Measurements from ENCODE around the gene IL17RE.

Gene IL17RE

DNA sequence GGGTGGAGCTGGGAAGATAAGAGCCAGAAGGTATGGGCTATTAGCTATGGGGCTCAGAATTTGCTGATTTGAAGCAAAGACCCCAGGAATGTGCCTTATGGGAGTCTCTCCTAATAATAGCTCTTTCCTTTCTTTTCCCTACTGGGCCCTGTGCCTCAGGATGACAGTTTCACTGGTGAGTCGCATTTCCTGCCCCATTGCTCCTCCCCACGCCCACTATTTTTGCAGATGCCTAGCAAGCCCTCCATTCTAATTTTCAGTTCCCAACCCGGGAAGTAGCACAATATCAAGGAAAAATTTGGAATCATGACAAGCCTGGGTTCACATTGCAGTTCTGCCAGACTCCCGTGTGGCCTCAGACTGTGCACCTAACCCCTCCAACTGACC lies 583 bp downstream of the IL17RE start:
- DNase-seq (ENCODE audit: low read depth in 1 of 2, low spot score in 1 of 2), result no peak

DNA sequence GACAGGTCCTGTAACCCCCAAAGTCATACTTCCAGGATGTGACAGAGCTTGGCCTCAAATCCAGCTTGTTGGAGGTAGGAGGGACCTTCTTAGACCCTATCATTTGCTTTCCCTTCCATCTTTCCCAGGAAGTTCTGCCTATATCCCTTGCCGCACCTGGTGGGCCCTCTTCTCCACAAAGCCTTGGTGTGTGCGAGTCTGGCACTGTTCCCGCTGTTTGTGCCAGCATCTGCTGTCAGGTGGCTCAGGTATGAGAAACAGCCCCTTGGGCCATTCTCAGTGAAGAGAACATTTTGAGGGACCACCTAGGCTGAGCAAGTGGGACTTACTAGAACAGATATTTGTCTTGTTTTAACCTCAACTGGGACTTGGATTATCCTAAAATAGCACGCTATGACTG lies 1.3 kb downstream of the IL17RE start:
- no peak for DNase-seq (ENCODE audit: low read depth in 1 of 2, low spot score in 1 of 2)

DNA sequence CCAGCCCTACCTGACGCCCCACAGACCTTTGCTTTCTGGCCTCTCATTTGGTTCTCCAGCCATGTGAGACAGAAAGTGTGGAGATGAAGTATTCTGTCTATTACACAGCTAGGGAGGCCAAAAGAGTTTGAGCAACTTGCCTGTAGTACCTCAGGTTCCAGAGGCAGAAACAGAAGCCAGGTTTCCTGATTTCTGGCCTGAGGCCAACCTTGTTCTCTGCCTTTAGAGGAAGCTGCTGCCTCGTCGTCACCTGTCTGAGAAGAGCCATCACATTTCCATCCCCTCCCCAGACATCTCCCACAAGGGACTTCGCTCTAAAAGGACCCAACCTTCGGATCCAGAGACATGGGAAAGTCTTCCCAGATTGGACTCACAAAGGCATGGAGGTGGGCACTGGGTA lies 3.8 kb downstream of the IL17RE start:
- no peak for DNase-seq (ENCODE audit: low read depth in 1 of 2, low spot score in 1 of 2)

DNA sequence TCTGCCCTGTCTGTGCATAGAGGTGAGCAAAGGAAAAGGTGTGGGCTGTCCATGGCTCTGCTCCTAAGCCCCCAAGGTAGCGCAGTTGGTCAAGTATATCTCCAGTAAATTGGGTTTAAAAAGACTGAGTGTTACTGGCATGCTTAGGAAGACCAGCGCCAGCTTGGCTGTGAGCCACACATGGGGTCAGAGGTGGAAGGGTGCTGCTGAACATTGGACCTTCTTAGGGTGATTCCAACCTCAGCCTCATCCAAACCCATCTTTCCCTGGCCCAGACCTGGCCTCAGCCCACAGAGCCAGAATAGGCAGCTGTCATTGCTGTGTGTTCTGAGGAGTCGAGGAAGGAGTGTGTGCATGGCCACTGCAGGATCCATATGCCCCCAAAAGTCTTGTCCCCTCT lies 5.6 kb downstream of the IL17RE start:
- DNase-seq (ENCODE audit: low read depth in 1 of 2, low spot score in 1 of 2), result no peak

DNA sequence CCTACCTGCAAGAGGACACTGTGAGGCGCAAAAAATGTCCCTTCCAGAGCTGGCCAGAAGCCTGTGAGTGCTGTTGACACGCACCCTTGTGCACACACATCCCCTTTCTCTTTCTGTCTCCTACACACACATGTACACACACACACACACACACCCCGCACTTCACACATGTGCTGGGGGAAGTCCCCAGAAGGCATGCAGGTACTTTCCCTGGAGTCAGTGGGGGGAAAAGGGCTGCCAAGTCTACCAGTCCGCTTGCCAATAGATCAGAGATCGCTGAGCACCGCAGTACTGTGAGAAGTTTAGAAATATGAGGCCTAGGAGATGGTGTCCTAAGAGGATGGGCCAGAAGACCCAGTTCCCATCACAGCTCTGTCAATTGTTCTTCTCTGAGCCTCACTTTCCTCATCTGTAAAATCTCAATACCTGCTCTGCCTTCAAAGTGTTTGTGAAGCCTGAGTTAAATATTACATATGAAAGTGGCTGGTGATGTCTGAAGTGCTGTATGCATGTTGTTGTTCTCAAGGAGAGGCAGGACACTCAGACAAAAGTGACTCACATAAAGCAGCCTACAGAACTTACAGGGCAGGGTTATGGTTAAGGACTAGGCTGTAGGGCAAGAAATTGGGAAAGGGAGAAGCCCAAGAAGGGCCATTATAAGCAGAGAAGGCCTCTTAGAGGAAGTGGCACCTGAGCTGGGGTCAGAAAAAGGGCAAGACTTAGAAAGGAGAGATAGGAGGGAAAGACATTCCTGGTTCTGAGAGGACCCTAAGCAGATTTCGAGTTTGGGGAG lies 6.8 kb downstream of the IL17RE start:
- peak in 1 of 2 donors; percentile 12 for DNase-seq (ENCODE audit: low read depth in 1 of 2, low spot score in 1 of 2)

DNA sequence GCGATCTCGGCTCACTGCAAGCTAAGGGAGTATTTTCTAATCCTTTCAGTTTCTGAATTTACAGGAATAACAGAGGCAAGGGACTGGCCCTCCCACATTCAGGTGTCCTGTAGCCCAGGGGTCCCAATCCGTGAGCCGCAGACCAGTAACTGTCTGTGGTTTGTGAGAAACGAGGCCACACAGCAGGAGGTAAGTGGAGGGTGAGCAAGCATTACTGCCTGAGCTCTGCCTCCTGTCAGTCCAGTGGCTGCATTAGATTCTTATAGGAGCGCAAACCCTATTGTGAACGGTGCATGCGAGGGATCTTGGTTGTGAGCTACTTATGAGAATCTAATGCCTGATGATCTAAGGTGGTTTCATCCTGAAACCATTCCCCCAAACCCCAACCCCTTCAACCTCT lies 9.2 kb downstream of the IL17RE start:
- no peak for DNase-seq (ENCODE audit: low read depth in 1 of 2, low spot score in 1 of 2)

DNA sequence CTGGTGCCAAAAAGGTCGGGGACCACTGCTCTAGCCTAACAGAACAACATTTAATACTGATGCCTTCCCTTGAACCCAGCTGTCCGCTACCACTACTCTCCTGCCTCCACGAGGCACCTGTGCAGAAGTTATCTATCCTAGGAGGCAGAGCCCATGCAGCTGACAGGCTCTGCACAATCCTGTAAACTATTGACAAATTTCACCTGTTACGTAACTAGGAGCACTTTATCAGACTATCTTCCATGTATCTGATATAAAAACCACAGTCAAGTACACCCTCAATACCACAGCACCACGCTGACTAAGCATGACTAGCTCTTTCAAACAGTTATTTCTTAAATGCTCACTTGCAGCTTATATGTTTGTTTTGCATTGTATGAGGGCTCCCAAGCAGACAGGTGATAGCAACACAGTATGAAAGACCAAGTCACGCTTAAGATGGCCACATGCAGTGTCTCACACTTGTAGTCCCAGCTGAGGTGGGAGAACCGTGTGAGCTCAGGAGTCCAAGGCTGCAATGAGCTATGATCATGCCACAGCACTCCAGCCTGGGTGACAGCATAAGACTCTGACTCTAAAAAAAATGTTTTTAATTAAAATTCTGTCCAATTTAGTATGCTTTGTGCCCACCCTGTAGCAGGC lies 9.8 kb downstream of the IL17RE start:
- no peak for DNase-seq (ENCODE audit: low read depth in 1 of 2, low spot score in 1 of 2)

DNA sequence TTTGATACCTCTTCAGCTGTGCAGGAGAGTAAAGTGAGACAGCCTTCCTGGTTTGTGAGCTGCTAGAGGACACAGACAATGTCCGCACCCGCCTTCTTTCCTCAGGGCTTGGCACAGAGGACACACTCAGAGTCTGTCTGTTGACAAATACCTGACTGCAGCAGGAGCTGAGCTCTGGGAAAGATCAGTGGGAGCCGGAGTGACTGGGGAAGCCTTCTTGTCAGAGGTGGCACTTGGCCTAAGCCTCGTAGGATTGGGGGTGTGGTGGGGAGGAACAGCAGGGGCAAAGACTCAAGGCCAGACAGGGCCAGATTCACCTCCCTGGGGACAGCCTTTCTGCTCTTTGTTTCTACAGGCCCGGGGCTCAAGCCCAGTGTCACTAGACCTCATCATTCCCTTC lies 11.0 kb downstream of the IL17RE start:
- no peak for DNase-seq (ENCODE audit: low read depth in 1 of 2, low spot score in 1 of 2)

DNA sequence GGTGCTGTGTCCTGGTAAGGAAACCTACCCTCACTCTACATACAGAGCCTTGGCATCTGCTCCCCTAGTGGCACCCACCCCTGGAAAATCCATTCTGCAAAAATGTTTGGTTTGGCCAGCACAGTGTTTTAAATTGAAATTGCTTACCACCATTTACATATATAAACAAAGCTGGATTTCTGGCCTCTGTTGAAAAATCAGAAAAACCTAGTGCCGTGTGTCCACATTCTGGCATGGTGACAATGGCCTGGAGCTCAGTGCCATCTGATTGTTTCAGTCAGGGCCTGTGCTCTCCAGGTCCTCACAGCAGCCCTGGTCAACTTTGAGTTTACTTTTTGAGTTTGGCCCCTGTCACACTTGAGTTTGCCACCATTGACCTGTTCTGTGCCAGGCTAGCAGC lies 11.4 kb downstream of the IL17RE start:
- no peak for DNase-seq (ENCODE audit: low read depth in 1 of 2, low spot score in 1 of 2)

DNA sequence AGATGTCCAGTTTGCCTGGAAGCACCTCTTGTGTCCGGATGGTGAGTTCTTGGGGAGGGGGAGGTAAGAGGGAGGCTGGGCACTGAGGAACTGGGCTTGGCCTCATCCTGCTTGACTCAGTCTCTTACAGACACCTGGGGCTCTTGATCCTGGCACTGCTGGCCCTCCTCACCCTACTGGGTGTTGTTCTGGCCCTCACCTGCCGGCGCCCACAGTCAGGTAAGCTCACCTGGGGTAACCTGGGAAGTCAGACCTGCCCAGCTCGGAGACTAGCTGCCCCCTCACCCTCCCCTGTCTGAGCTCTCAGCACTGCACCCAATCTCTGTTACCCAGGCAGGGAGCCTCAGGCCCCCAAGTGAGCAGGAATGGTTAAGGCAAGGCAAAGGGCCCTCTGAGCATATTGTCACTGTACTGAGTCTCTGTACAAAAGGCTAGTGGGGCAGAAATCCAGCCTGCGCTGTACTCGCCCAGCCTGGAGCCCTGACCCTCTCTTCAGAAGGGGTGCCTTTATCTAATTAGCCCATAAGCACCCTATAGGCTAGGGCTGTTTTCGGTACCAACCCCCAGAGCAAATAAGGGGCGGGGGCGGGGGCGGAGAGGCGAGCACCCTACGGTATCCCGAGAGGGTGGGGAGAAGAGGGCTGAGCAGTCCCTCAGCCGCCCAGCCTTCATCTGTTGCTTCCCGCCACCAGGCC lies 12.1 kb downstream of the IL17RE start:
- DNase-seq (ENCODE audit: low read depth in 1 of 2, low spot score in 1 of 2), result no peak

DNA sequence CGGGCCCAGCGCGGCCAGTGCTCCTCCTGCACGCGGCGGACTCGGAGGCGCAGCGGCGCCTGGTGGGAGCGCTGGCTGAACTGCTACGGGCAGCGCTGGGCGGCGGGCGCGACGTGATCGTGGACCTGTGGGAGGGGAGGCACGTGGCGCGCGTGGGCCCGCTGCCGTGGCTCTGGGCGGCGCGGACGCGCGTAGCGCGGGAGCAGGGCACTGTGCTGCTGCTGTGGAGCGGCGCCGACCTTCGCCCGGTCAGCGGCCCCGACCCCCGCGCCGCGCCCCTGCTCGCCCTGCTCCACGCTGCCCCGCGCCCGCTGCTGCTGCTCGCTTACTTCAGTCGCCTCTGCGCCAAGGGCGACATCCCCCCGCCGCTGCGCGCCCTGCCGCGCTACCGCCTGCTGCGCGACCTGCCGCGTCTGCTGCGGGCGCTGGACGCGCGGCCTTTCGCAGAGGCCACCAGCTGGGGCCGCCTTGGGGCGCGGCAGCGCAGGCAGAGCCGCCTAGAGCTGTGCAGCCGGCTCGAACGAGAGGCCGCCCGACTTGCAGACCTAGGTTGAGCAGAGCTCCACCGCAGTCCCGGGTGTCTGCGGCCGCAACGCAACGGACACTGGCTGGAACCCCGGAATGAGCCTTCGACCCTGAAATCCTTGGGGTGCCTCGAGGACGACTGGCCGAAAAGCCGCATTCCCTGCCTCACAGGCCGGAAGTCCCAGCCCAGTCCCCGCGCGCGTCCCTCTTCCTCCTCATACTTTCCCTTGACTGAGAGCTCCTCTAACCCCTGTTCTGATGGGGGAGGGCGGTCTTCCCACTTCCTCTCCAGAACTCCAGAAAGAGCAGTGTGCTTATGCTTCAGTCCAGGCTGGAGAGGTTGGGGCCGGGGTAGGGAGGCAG lies 12.8 kb downstream of the IL17RE start:
- peak in 1 of 2 donors; percentile 9 for DNase-seq (ENCODE audit: low read depth in 1 of 2, low spot score in 1 of 2)

DNA sequence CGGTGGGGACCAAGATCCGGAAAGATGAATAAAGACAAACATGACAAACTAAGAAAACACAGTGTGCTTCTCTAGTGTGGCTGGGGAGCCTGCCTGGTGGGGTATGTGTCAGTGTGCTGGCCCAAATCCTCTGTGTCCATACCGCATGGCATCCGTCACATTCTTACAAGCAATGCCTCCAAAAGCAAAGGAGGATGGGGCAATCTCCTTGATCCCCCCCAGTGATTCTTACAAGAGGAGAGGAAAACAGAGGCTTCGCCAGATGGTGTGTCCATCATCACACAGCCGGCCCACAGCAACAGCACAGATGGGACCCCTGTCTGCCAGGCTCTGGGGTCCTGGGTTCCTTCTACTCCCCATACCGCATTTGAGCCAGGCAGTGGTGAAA lies 13.7 kb downstream of the IL17RE start:
- no peak for DNase-seq (ENCODE audit: low read depth in 1 of 2, low spot score in 1 of 2)

DNA sequence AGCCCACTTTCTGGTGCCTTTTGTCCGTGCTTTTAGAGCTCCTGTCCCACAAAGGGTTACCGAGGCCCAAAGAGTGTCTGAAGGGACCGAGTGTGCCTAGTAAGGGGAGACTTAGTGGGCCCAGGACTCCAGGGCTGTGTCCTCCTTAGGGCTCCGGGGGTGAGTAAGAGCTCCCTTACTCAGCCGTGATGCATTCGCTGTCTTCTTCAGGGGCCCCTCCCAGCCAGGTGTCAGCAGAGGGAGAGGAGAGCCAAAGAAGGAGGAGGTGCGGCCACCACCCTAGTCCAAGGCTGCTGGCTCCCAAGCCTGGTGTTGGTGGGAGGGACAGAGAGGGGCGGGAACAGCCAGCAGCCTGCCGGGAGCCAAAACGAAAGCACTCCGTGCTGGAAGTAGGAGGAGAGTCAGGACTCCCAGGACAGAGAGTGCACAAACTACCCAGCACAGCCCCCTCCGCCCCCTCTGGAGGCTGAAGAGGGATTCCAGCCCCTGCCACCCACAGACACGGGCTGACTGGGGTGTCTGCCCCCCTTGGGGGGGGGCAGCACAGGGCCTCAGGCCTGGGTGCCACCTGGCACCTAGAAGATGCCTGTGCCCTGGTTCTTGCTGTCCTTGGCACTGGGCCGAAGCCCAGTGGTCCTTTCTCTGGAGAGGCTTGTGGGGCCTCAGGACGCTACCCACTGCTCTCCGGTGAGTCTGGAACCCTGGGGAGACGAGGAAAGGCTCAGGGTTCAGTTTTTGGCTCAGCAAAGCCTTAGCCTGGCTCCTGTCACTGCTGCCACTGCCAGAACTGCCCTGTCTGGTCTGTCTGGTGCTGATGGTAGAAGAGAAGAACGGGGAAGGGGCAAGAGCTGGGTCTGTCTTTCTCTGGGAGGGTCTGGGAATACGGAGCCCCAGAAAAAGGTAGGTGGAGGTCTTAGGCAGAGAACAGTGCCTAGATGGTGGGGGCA lies 14.4 kb downstream of the IL17RE start, which contains the start of gene IL17RC:
Gene IL17RC (plus strand): TSS at position 365 of the 947 bp plus-strand sequence. CDS start 218 bp downstream, at position 583.
- DNase-seq (ENCODE audit: low read depth in 1 of 2, low spot score in 1 of 2), result peak in 1 of 2 donors; percentile 25

DNA sequence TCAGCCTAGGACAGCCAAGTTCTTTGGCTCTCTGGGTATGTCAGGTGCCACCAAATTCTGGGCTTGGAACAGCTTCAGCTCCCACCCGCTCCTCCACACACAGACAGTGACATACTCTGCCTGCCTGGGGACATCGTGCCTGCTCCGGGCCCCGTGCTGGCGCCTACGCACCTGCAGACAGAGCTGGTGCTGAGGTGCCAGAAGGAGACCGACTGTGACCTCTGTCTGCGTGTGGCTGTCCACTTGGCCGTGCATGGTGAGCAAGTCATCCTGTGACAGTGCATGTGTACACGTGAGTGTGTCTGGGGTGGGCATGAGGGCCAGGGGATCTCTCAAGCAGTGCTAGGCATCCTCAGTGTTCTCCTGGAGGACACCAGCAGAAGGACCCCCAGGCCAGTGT lies 15.2 kb downstream of the IL17RE start:
- DNase-seq (ENCODE audit: low read depth in 1 of 2, low spot score in 1 of 2), result no peak

DNA sequence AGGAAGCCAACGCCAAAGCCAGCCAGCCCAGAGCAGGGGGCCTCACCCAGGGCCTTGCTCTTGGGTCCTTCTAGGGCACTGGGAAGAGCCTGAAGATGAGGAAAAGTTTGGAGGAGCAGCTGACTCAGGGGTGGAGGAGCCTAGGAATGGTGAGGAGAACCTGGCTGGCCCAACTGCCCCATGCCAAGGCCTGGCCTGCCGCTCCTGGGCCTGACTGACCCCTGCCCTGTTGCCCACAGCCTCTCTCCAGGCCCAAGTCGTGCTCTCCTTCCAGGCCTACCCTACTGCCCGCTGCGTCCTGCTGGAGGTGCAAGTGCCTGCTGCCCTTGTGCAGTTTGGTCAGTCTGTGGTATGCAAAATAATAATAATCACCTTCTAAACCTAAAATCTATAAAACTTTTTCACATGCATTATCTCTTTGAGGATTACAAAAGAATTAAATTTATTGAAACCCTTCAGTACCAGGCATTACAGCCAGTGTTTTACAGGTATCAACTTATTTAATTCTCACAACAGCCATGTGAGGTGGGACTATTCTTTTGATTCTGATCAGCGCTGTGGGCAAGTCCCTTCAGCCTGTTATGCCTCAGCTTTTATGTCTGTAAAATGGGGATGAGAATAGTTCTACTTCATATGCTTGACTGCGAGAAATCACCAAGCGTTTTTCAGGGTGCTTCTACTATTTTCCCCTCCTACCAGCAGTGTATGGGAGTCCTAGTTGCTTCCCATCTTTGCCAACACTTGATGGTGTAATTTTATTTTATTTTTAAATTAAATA lies 15.8 kb downstream of the IL17RE start:
- no peak for DNase-seq (ENCODE audit: low read depth in 1 of 2, low spot score in 1 of 2)

DNA sequence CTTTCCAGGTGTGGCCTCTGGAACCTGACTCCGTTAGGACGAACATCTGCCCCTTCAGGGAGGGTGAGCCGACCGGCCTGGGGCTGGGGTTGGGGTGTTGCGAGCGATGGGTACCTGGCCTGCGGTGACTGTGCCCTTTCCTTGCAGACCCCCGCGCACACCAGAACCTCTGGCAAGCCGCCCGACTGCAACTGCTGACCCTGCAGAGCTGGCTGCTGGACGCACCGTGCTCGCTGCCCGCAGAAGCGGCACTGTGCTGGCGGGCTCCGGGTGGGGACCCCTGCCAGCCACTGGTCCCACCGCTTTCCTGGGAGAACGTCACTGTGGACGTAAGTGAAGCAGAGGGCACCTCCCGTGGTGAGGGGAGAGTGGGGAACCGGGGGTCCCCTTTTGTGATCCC lies 25.5 kb downstream of the IL17RE start:
- no peak for DNase-seq (ENCODE audit: low read depth in 1 of 2, low spot score in 1 of 2)

DNA sequence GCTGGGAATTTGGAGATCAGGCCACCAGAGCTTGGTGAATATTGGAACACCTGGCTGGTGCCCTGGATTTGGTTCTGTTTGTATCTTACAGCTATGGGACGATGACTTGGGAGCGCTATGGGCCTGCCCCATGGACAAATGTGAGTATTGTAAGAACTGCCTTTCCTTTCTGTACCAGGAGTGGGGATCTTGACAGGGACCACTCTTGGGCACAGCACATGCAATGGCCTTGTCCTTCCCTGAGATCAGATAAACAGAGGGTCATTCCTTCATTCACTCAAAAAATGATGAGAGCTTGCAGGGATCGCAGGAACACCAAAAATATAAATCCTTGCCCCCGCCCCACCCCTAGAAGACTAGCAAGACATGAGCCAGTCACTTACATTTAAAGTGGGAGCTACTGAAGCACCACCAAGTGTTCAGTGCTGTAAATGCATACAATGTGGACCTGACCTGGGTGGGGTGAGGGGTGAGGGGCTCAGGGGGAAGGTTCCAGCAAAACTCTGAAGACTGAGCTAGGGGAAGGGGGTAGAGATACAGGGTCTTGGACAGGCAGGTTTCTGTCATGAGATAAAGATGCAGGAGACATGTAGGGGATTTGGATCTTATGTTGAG lies 28.3 kb downstream of the IL17RE start:
- DNase-seq (ENCODE audit: low read depth in 1 of 2, low spot score in 1 of 2), result no peak

DNA sequence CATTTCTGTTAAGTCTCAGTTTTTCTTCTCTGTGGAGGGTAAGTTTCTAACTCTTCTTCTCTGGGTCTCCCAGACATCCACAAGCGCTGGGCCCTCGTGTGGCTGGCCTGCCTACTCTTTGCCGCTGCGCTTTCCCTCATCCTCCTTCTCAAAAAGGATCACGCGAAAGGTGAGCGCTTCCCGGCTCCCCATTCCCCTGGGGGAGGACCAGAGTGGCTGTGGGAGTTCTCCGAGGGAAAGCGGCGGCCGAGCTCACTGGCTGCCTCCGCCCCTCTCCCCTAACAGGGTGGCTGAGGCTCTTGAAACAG lies 29.8 kb downstream of the IL17RE start:
- no peak for DNase-seq (ENCODE audit: low read depth in 1 of 2, low spot score in 1 of 2)

Measured in activated CD4-positive, alpha-beta T cell treated with anti-CD3 and anti-CD28 coated beads, Interleukin-2, amount 50 U/mL, for 24 hours (primary cell).